T-helper 1 cell (primary cell): ENCODE measurements around the gene ARHGAP24.

Source experiments
- DNase-seq, 5 donors: peaks; one replicate each; pipeline ENCODE4 v3.0.0-alpha.2; 2012 to 2020

Gene ARHGAP24

GRCh38 chr4:85703096-85703495 lies 228.1 kb downstream of the ARHGAP24 start:
- no peak for DNase-seq

GRCh38 chr4:85707611-85708010 lies 232.7 kb downstream of the ARHGAP24 start:
- no peak for DNase-seq

GRCh38 chr4:85708468-85708867 lies 233.5 kb downstream of the ARHGAP24 start:
- DNase-seq: no peak

GRCh38 chr4:85713005-85713404 lies 238.1 kb downstream of the ARHGAP24 start:
- no peak for DNase-seq

GRCh38 chr4:85715991-85716737 lies 241.2 kb downstream of the ARHGAP24 start:
- DNase-seq: no peak

GRCh38 chr4:85717351-85717750 lies 242.4 kb downstream of the ARHGAP24 start:
- no peak for DNase-seq

- DNase-seq: no peak
These were observed 242.9 kb downstream of the ARHGAP24 start for GRCh38 chr4:85717847-85718246.

GRCh38 chr4:85720735-85721134 lies 245.8 kb downstream of the ARHGAP24 start:
- no peak for DNase-seq

GRCh38 chr4:85722401-85722800 lies 247.5 kb downstream of the ARHGAP24 start:
- DNase-seq: no peak

- DNase-seq: no peak
These were observed 247.9 kb downstream of the ARHGAP24 start for GRCh38 chr4:85722807-85723206.

GRCh38 chr4:85724791-85725563 lies 250.0 kb downstream of the ARHGAP24 start:
- DNase-seq: no peak

GRCh38 chr4:85725721-85726170 lies 250.8 kb downstream of the ARHGAP24 start:
- no peak for DNase-seq

GRCh38 chr4:85726555-85726954 lies 251.6 kb downstream of the ARHGAP24 start:
- DNase-seq: no peak

- no peak for DNase-seq
These were observed 253.5 kb downstream of the ARHGAP24 start for GRCh38 chr4:85728464-85728863.

- DNase-seq: no peak
These were observed 257.2 kb downstream of the ARHGAP24 start for GRCh38 chr4:85732124-85732523.

GRCh38 chr4:85733798-85734197 lies 258.8 kb downstream of the ARHGAP24 start:
- no peak for DNase-seq

GRCh38 chr4:85734424-85734831 lies 259.5 kb downstream of the ARHGAP24 start:
- no peak for DNase-seq

- DNase-seq: no peak
These were observed 261.6 kb downstream of the ARHGAP24 start for GRCh38 chr4:85736571-85736970.

- no peak for DNase-seq
These were observed 262.3 kb downstream of the ARHGAP24 start for GRCh38 chr4:85737254-85737653.

- no peak for DNase-seq
These were observed 263.8 kb downstream of the ARHGAP24 start for GRCh38 chr4:85738721-85739120.

- DNase-seq: no peak
These were observed 265.5 kb downstream of the ARHGAP24 start for GRCh38 chr4:85740431-85740861.

- DNase-seq: no peak
These were observed 266.4 kb downstream of the ARHGAP24 start for GRCh38 chr4:85741381-85741780.

GRCh38 chr4:85741921-85742591 lies 267.1 kb downstream of the ARHGAP24 start:
- no peak for DNase-seq
